Stimulated activated effector memory CD8-positive, alpha-beta T cell treated with anti-CD3 and anti-CD28 coated beads, Interleukin-12 subunit alpha, Interleukin-12 subunit beta, amount 100 ng/mL, for 72 hours (primary cell): ENCODE data around the gene LNX2.

Experiments used
- ATAC-seq: fragments of 150-1000 bp; cut with Tn5 transposase; 2 replicates; pipeline ENCODE4 v1.10.0; 2021
- DNase-seq, 2 donors: peaks; one replicate each; pipeline ENCODE4 v3.0.0; 2021 to 2022; ENCODE audit warnings: low spot score in 2 of 2
- H3K27ac Mint-ChIP-seq: one replicate; pipeline ENCODE4 v1.8.0; 2022; ENCODE audit warnings: mild to moderate bottlenecking, mixed read lengths
- H3K36me3 Mint-ChIP-seq: one replicate; pipeline ENCODE4 v1.8.0; 2022; ENCODE audit warnings: mild to moderate bottlenecking, mixed read lengths
- H3K4me1 Mint-ChIP-seq: one replicate; pipeline ENCODE4 v1.8.0; 2022; ENCODE audit warnings: mixed read lengths
- H3K4me3 Mint-ChIP-seq: one replicate; pipeline ENCODE4 v1.8.0; 2022; ENCODE audit warnings: mild to moderate bottlenecking, mixed read lengths
- H3K9me3 Mint-ChIP-seq: one replicate; pipeline ENCODE4 v1.8.0; 2022; ENCODE audit warnings: mixed read lengths

Gene LNX2

GRCh38 chr13:27620377-27621115 is at the start of gene LNX2:
Gene LNX2 (minus strand): TSS chr13:27620529. CDS start chr13:27581703, 38,826 bp downstream.
- H3K36me3 Mint-ChIP-seq = peaks cover 47% of the 10 kb centered on the region
- ATAC-seq = peak; percentile 95
- no peaks in the 10 kb centered on the region for H3K9me3 Mint-ChIP-seq
- peaks cover 57% of the 10 kb centered on the region for H3K4me1 Mint-ChIP-seq
- peak within 1 kb of the TSS; percentile 91 for H3K27ac Mint-ChIP-seq
- DNase-seq = peak; percentile 92 to 98
- H3K4me3 Mint-ChIP-seq = peak within 1 kb of the TSS; percentile 83

- H3K9me3 Mint-ChIP-seq = no peaks in the 10 kb centered on the region
- peaks cover 30% of the 10 kb centered on the region for H3K36me3 Mint-ChIP-seq
- no peak overlapping the region for H3K27ac Mint-ChIP-seq
- no peak overlapping the region for H3K4me3 Mint-ChIP-seq
- H3K4me1 Mint-ChIP-seq = no peaks in the 10 kb centered on the region
- DNase-seq (no peak), ATAC-seq (no peak)
Observed at GRCh38 chr13:27667946-27668345, 47.6 kb upstream of the LNX2 start.

GRCh38 chr13:27666951-27667350 is 46.6 kb upstream of the LNX2 start:
- Mint-ChIP-seq H3K4me1 (no peaks in the 10 kb centered on the region), H3K4me3 (no peak overlapping the region), H3K9me3 (no peaks in the 10 kb centered on the region), H3K27ac (peak overlapping the region; percentile 20), H3K36me3 (peaks cover 30% of the 10 kb centered on the region)
- ATAC-seq (no peak), DNase-seq (no peak)

- ATAC-seq = no peak
- Mint-ChIP-seq H3K4me1 (peaks cover 2% of the 10 kb centered on the region), H3K36me3 (peaks cover 31% of the 10 kb centered on the region), H3K4me3 (no peak overlapping the region), H3K9me3 (no peaks in the 10 kb centered on the region), H3K27ac (no peak overlapping the region)
- no peak for DNase-seq
Observed at GRCh38 chr13:27665761-27666160, 45.4 kb upstream of the LNX2 start.

GRCh38 chr13:27665333-27665732 is 45.0 kb upstream of the LNX2 start:
- no peak for ATAC-seq
- Mint-ChIP-seq H3K4me3 (no peak overlapping the region), H3K9me3 (no peaks in the 10 kb centered on the region), H3K27ac (no peak overlapping the region), H3K4me1 (peaks cover 6% of the 10 kb centered on the region), H3K36me3 (peaks cover 35% of the 10 kb centered on the region)
- no peak for DNase-seq

- Mint-ChIP-seq H3K4me1 (peaks cover 6% of the 10 kb centered on the region), H3K27ac (no peak overlapping the region), H3K9me3 (no peaks in the 10 kb centered on the region), H3K36me3 (peaks cover 39% of the 10 kb centered on the region), H3K4me3 (no peak overlapping the region)
- no peak for DNase-seq
- no peak for ATAC-seq
Observed at GRCh38 chr13:27663947-27664346, 43.6 kb upstream of the LNX2 start.

- H3K9me3 Mint-ChIP-seq = no peaks in the 10 kb centered on the region
- H3K4me3 Mint-ChIP-seq = no peak overlapping the region
- peaks cover 6% of the 10 kb centered on the region for H3K4me1 Mint-ChIP-seq
- ATAC-seq = no peak
- peaks cover 39% of the 10 kb centered on the region for H3K36me3 Mint-ChIP-seq
- DNase-seq = no peak
- H3K27ac Mint-ChIP-seq = no peak overlapping the region
Observed at GRCh38 chr13:27662738-27663470, 42.6 kb upstream of the LNX2 start.

GRCh38 chr13:27661017-27661416 is 40.7 kb upstream of the LNX2 start:
- no peak for DNase-seq
- peaks cover 23% of the 10 kb centered on the region for H3K36me3 Mint-ChIP-seq
- H3K9me3 Mint-ChIP-seq = no peaks in the 10 kb centered on the region
- H3K4me3 Mint-ChIP-seq = no peak overlapping the region
- H3K4me1 Mint-ChIP-seq = peaks cover 6% of the 10 kb centered on the region
- peak overlapping the region; percentile 12 for H3K27ac Mint-ChIP-seq
- ATAC-seq = no peak

GRCh38 chr13:27660511-27660910 is 40.2 kb upstream of the LNX2 start:
- Mint-ChIP-seq H3K36me3 (peaks cover 18% of the 10 kb centered on the region), H3K27ac (peak overlapping the region; percentile 12), H3K9me3 (no peaks in the 10 kb centered on the region), H3K4me1 (peaks cover 11% of the 10 kb centered on the region), H3K4me3 (no peak overlapping the region)
- no peak for DNase-seq
- no peak for ATAC-seq

- ATAC-seq (no peak), DNase-seq (no peak)
- Mint-ChIP-seq H3K27ac (no peak overlapping the region), H3K36me3 (peaks cover 10% of the 10 kb centered on the region), H3K4me3 (no peak overlapping the region), H3K9me3 (no peaks in the 10 kb centered on the region), H3K4me1 (peaks cover 13% of the 10 kb centered on the region)
Observed at GRCh38 chr13:27659145-27659865, 39.0 kb upstream of the LNX2 start.

- no peak for ATAC-seq
- H3K4me3 Mint-ChIP-seq = no peak overlapping the region
- H3K9me3 Mint-ChIP-seq = no peaks in the 10 kb centered on the region
- H3K27ac Mint-ChIP-seq = no peak overlapping the region
- peaks cover 13% of the 10 kb centered on the region for H3K4me1 Mint-ChIP-seq
- H3K36me3 Mint-ChIP-seq = peaks cover 10% of the 10 kb centered on the region
- DNase-seq = no peak
Observed at GRCh38 chr13:27658546-27658945, 38.2 kb upstream of the LNX2 start.

- H3K36me3 Mint-ChIP-seq = peaks cover 18% of the 10 kb centered on the region
- no peak overlapping the region for H3K4me3 Mint-ChIP-seq
Observed at GRCh38 chr13:27657724-27658123, 37.4 kb upstream of the LNX2 start.

GRCh38 chr13:27654816-27655215 is 34.5 kb upstream of the LNX2 start:
- DNase-seq (no peak), ATAC-seq (no peak)
- Mint-ChIP-seq H3K4me1 (peaks cover 7% of the 10 kb centered on the region), H3K36me3 (peaks cover 25% of the 10 kb centered on the region), H3K4me3 (no peak overlapping the region), H3K27ac (no peak overlapping the region), H3K9me3 (peaks cover 8% of the 10 kb centered on the region)

More at GRCh38 chr13:27657724-27658123, 37.4 kb upstream of the LNX2 start:
- ATAC-seq = no peak
- Mint-ChIP-seq H3K4me1 (peaks cover 13% of the 10 kb centered on the region), H3K9me3 (no peaks in the 10 kb centered on the region), H3K27ac (no peak overlapping the region)
- no peak for DNase-seq

- Mint-ChIP-seq H3K4me3 (no peak overlapping the region), H3K4me1 (peaks cover 7% of the 10 kb centered on the region), H3K27ac (no peak overlapping the region), H3K9me3 (peaks cover 8% of the 10 kb centered on the region), H3K36me3 (peaks cover 33% of the 10 kb centered on the region)
- no peak for DNase-seq
- no peak for ATAC-seq
Observed at GRCh38 chr13:27654059-27654458, 33.7 kb upstream of the LNX2 start.

- no peak overlapping the region for H3K4me3 Mint-ChIP-seq
- H3K36me3 Mint-ChIP-seq = peaks cover 49% of the 10 kb centered on the region
- peaks cover 8% of the 10 kb centered on the region for H3K4me1 Mint-ChIP-seq
- H3K27ac Mint-ChIP-seq = no peak overlapping the region
- no peak for DNase-seq
- peaks cover 8% of the 10 kb centered on the region for H3K9me3 Mint-ChIP-seq
- no peak for ATAC-seq
Observed at GRCh38 chr13:27650312-27650711, 30.0 kb upstream of the LNX2 start.
